Coronary artery (tissue), 2 donors: ENCODE measurements around the gene LCE2B.
"Not testable (repeated sequence)": the region's sequence is repeated elsewhere in the genome, so short reads cannot be mapped to it uniquely, and the experiment has no call there.

Experiments used
- DNase-seq: peaks from one replicate; pipeline ENCODE4 v3.0.0-alpha.2; 2017; ENCODE audit warnings: low spot score
- H3K27ac ChIP-seq, 2 donors: fragments of 200-600 bp; sonication (generic); one replicate each; pipeline ENCODE4 v1.5.1; 2016 to 2019
- H3K4me3 ChIP-seq: fragments of 200-600 bp; sonication (generic); 2 replicates; pipeline ENCODE4 v1.5.1; 2016; ENCODE audit warnings: mild to moderate bottlenecking, moderate library complexity
- TF ChIP-seq, protein P1 (sequence below): fragments of 200-600 bp; sonication (generic); IDR thresholded peaks from one replicate; pipeline ENCODE4 v1.5.1; 2019; ENCODE audit warnings: antibody characterized with exemption

The LCE2B gene

DNA sequence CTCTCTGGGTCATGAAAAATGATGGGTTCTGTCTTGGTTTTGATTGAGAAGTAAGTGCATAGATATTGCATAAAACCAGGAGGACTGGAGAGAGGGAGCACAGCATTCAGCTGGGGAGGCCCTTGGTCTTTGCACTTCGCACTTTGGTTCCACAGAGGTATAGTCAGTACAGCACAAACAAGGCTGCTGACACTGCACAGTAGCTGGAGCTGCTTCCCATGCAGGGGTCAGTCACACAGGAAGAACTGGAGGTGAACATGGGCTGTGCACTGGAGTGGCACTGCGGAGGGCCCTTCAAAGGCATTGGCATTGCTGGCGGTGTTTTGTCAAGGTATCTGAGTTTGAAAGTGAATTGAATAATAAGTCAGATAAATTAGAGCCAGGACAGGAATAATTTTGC lies 27.3 kb upstream of the LCE2B start:
- no peak for DNase-seq

DNA sequence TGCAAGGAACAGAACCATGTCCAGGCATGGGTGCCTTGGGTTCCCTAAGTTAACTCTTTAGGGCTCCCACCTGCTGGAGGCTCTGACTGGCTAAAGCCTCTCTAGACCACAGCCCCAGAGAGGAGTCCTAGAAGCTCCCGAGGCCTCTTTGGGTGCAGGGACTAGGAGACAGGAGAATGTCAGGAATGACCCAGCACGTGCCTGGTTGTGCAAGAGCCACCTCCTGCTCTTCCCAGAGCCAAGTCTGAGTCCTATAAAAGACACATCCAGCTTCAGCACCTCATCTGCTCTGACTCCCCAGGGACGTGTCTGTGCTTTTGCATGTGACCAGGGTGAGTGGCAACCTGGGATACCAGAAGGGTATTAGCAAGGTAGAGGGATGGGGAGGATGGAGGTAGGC lies 22.8 kb upstream of the LCE2B start, which contains the start of gene LCE2D:
TSS of gene LCE2D (plus strand) at position 283 of the 400 bp plus-strand sequence. CDS start 726 bp downstream, outside the sequence.
- TF ChIP-seq, protein P1, sequence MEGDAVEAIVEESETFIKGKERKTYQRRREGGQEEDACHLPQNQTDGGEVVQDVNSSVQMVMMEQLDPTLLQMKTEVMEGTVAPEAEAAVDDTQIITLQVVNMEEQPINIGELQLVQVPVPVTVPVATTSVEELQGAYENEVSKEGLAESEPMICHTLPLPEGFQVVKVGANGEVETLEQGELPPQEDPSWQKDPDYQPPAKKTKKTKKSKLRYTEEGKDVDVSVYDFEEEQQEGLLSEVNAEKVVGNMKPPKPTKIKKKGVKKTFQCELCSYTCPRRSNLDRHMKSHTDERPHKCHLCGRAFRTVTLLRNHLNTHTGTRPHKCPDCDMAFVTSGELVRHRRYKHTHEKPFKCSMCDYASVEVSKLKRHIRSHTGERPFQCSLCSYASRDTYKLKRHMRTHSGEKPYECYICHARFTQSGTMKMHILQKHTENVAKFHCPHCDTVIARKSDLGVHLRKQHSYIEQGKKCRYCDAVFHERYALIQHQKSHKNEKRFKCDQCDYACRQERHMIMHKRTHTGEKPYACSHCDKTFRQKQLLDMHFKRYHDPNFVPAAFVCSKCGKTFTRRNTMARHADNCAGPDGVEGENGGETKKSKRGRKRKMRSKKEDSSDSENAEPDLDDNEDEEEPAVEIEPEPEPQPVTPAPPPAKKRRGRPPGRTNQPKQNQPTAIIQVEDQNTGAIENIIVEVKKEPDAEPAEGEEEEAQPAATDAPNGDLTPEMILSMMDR, result no peak
- DNase-seq, result no peak
- Histone ChIP-seq H3K27ac (no peak within 1 kb of the TSS), H3K4me3 (no peak within 1 kb of the TSS)

More for the DNA sequence above, 27.3 kb upstream of the LCE2B start:
- TF ChIP-seq, protein P1, result no peak
- Histone ChIP-seq H3K4me3 (no peak overlapping the region), H3K27ac (no peak overlapping the region)

DNA sequence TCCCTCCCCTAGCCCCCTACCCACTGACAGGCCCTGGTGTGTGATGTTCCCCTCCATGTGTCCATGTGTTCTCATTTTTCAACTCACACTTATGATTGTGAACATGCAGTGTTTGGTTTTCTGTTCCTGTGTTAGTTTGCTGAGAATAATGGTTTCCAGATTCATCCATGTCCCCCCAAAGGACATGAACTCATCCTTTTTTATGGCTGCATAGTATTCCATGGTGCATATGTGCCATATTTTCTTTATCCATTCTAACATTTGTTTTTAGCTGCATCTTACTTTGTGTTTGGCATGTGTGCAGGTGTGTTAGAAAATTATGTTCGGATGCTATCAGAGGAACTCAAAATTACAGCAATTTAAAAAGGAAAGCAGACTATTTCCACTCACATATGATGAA lies 19.8 kb upstream of the LCE2B start:
- not testable (repeated sequence) for H3K27ac ChIP-seq, DNase-seq, H3K4me3 ChIP-seq

DNA sequence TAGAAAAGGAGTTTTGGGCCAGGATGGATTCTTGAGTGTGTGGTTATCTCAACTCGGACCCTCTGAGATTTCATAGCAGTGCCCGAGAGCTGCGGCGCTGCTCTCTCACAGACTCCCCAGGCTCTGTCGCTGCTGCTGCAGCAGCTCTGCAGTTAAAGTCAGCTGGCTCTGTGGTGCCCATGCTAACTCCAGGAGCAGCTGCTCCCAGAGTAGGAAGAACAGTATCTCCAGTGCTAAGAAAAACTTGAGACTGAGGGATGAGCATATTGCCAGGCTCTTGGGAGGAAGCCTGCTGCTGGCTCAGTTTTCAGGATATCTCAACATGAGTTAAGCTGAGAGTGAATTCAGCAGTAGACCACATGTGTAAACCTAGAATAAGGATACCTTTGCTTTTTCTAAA lies 18.3 kb upstream of the LCE2B start:
- Histone ChIP-seq H3K4me3 (no peak overlapping the region), H3K27ac (no peak overlapping the region)
- DNase-seq, result no peak
- TF ChIP-seq, protein P1, result no peak

DNA sequence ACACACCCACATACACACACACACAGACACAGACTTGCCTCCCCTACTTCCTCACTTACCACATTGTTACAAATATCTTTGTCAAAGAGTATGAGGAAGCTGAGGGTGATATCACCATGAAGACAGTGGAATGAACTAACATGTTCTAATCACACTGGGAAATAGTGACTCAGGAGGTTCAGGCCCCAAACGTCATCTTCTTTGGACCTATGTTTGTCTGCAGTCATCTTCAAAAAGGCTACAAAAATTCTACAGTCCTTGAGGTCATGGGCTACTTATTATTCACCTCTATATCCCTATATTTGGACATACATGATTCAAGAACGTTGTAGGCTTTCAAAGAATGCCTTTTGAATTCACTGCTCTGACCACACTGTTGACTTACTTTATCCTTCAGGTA lies 12.9 kb upstream of the LCE2B start:
- no peak for DNase-seq
- Histone ChIP-seq H3K27ac (no peak overlapping the region), H3K4me3 (no peak overlapping the region)
- TF ChIP-seq, protein P1, result no peak

DNA sequence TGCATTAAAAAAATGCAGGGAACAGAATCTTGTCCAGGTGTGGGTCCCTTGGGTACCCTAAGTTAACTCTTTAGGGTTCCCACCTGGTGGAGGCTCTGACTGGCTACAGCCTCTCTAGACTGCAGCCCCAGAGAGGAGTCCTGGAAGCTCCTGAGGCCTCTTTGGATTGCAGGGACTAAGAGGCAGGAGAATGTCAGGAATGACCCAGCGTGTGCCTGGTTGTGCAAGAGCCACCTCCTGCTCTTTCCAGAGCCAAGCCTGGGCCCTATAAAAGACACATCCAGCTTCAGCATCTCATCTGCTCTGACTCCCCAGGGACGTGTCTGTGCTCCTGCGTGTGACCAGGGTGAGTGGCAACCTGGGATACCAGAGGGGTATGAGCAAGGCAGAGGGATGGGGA lies 10.9 kb upstream of the LCE2B start, which contains the start of gene LCE2C:
TSS of gene LCE2C (plus strand) at position 297 of the 400 bp plus-strand sequence. CDS start 737 bp downstream, outside the sequence.
- H3K4me3 ChIP-seq, DNase-seq, H3K27ac ChIP-seq: not testable (repeated sequence)

DNA sequence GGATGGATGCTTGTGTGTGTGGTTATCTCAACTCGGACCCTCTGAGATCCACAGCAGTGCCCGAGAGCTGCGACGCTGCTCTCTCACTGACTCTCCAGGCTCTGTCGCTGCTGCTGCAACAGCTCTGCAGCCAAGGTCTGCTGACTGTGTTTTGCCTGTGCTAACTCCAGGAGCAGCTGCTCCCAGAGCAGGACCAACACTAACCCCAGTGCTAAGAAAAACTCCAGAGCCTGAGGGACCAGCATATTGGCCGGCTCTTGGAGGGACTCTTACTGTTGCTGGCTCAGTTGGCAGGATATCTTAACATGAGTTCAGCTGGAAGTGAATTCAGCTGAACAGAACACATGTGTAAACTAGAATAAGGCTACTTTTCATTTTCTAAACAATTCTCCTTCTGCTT lies 6.5 kb upstream of the LCE2B start:
- no peak for DNase-seq
- Histone ChIP-seq H3K27ac (no peak overlapping the region), H3K4me3 (no peak overlapping the region)
- TF ChIP-seq, protein P1, result no peak

DNA sequence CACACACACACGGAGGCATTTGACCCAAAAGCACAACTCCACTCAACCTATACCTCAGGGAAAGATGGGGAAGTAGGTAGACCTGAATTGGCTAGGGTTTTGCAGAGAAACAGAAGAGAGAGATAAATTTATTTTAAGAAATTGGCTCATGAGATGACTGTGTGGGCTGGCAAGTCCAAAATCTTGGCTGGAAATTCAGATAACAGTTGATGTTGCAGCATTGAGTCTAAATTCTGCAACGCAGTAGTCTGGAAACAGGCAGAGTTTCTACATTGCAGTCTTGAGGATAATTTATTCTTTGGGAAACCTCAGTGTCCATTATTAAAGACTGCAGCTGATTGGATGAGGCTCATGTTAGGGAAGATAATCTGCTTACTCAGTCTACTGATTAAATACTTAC lies 4.3 kb upstream of the LCE2B start:
- H3K27ac ChIP-seq, result no peak overlapping the region
- DNase-seq, result no peak
- TF ChIP-seq, protein P1, result no peak
- no peak overlapping the region for H3K4me3 ChIP-seq
